Activated CD4-positive, alpha-beta T cell treated with anti-CD3 and anti-CD28 coated beads for 36 hours (primary cell): ENCODE data around the gene COL23A1. TPM values are rescaled to one million over a fixed set of nuclear protein-coding genes. Genes with fewer than 3 reads are reported as not detected.

Experiments used
- ATAC-seq: fragments of 200-7000 bp; cut with Tn5 transposase; one replicate; pipeline ENCODE4 v1.10.0; 2021; ENCODE audit warnings: mild to moderate bottlenecking, moderate library complexity
- CTCF ChIA-PET: fragments of 350-600 bp; sonication (Branson Sonifier 250); formaldehyde crosslinking; loops from one replicate; lab custom pipeline; 2021; ENCODE audit warnings: antibody characterized with exemption; lab: Charles Lee
- POLR2A ChIA-PET: fragments of 350-600 bp; sonication (Branson Sonifier 250); formaldehyde crosslinking; loops from one replicate; lab custom pipeline; 2021; ENCODE audit warnings: antibody characterized with exemption, inconsistent platforms; lab: Charles Lee
- DNase-seq: peaks from one replicate; pipeline ENCODE4 v3.0.0-alpha.2; 2020
- H3K27ac Mint-ChIP-seq: one replicate; pipeline ENCODE4 v1.8.0; 2021; ENCODE audit warnings: mixed read lengths
- H3K27me3 Mint-ChIP-seq: one replicate; pipeline ENCODE4 v1.8.0; 2021; ENCODE audit warnings: mixed read lengths
- H3K36me3 Mint-ChIP-seq: one replicate; pipeline ENCODE4 v1.8.0; 2021; ENCODE audit warnings: low read depth, mixed read lengths
- H3K4me1 Mint-ChIP-seq: one replicate; pipeline ENCODE4 v1.8.0; 2021; ENCODE audit warnings: mixed read lengths
- H3K4me3 Mint-ChIP-seq: one replicate; pipeline ENCODE4 v1.8.0; 2021; ENCODE audit warnings: mild to moderate bottlenecking, moderate library complexity, mixed read lengths
- H3K9me3 Mint-ChIP-seq: one replicate; pipeline ENCODE4 v1.8.0; 2021; ENCODE audit warnings: low read depth, mixed read lengths
- intact Hi-C, 2 experiments: fragments of 100-400 bp; cut with DNase I in 1 of 2; cut with micrococcal nuclease in 1 of 2; formaldehyde crosslinking; loops; one replicate each; pipeline versions ENCODE4 v1.14.2 to v1.15.1; 2022 to 2024; cut with DNase I, micrococcal nuclease
- total RNA-seq, 2 experiments: library from RNA; stranded (reverse); gene quantifications; one replicate each; pipeline ENCODE4 v1.2.3, GENCODE V29; 2021

Gene COL23A1
- total RNA-seq, 2 experiments from 2014 or later = not detected

GRCh38 chr5:178194026-178194425 lies 396.2 kb downstream of the COL23A1 start:
- POLR2A ChIA-PET = interaction anchor here (0.6 kb wide), 1 partner anchor 1825 kb away, joined by 4 read pairs; no protein-coding TSS in a partner anchor
- Mint-ChIP-seq H3K36me3 (no peaks in the 10 kb centered on the region), H3K9me3 (no peaks in the 10 kb centered on the region), H3K4me1 (peaks cover 3% of the 10 kb centered on the region), H3K27ac (no peak overlapping the region), H3K4me3 (no peak overlapping the region), H3K27me3 (peaks cover 15% of the 10 kb centered on the region)
- no peak for DNase-seq
- intact Hi-C loops = no loop called here
- CTCF ChIA-PET = no interaction called here
- peak; percentile 49 for ATAC-seq

GRCh38 chr5:178193251-178193809 lies 396.9 kb downstream of the COL23A1 start:
- DNase-seq (no peak), ATAC-seq (no peak)
- Mint-ChIP-seq H3K27ac (no peak overlapping the region), H3K27me3 (peaks cover 20% of the 10 kb centered on the region), H3K4me3 (no peak overlapping the region), H3K36me3 (no peaks in the 10 kb centered on the region), H3K9me3 (no peaks in the 10 kb centered on the region), H3K4me1 (peaks cover 3% of the 10 kb centered on the region)
- POLR2A ChIA-PET = interaction anchor here (0.6 kb wide), 1 partner anchor 1824 kb away, joined by 4 read pairs; no protein-coding TSS in a partner anchor
- CTCF ChIA-PET = no interaction called here
- intact Hi-C loops = no loop called here

GRCh38 chr5:178192787-178193186 lies 397.4 kb downstream of the COL23A1 start:
- ATAC-seq (no peak), DNase-seq (no peak)
- CTCF ChIA-PET = no interaction called here
- no peak overlapping the region for H3K4me3 Mint-ChIP-seq
- H3K27ac Mint-ChIP-seq = no peak overlapping the region
- peaks cover 21% of the 10 kb centered on the region for H3K27me3 Mint-ChIP-seq
- no peaks in the 10 kb centered on the region for H3K36me3 Mint-ChIP-seq
- intact Hi-C loops = no loop called here
- POLR2A ChIA-PET = no interaction called here
- no peaks in the 10 kb centered on the region for H3K9me3 Mint-ChIP-seq
- H3K4me1 Mint-ChIP-seq = peaks cover 3% of the 10 kb centered on the region

- intact Hi-C loops = no loop called here
- ATAC-seq (no peak), DNase-seq (no peak)
- Mint-ChIP-seq H3K4me1 (peaks cover 3% of the 10 kb centered on the region), H3K36me3 (no peaks in the 10 kb centered on the region), H3K4me3 (no peak overlapping the region), H3K9me3 (no peaks in the 10 kb centered on the region), H3K27ac (no peak overlapping the region), H3K27me3 (peaks cover 21% of the 10 kb centered on the region)
- ChIA-PET POLR2A (no interaction called here), CTCF (no interaction called here)
These were observed 397.9 kb downstream of the COL23A1 start for GRCh38 chr5:178192244-178192643.

GRCh38 chr5:178191661-178192060 lies 398.5 kb downstream of the COL23A1 start:
- POLR2A ChIA-PET = no interaction called here
- intact Hi-C loops = no loop called here
- Mint-ChIP-seq H3K27ac (no peak overlapping the region), H3K4me1 (peaks cover 3% of the 10 kb centered on the region), H3K4me3 (no peak overlapping the region), H3K36me3 (no peaks in the 10 kb centered on the region), H3K27me3 (peaks cover 21% of the 10 kb centered on the region), H3K9me3 (no peaks in the 10 kb centered on the region)
- CTCF ChIA-PET = no interaction called here
- ATAC-seq = no peak
- no peak for DNase-seq

- ChIA-PET CTCF (interaction anchor here (1.4 kb wide), 1 partner anchor 18 kb away, joined by 4 read pairs; no protein-coding TSS in a partner anchor), POLR2A (interaction anchor here (0.6 to 0.8 kb wide), 2 partner anchors 9 to 15 kb away, joined by 3 read pairs; partner anchors contain the start of gene HNRNPAB)
- Mint-ChIP-seq H3K36me3 (no peaks in the 10 kb centered on the region), H3K27ac (no peak overlapping the region), H3K4me3 (no peak overlapping the region), H3K27me3 (peaks cover 19% of the 10 kb centered on the region), H3K4me1 (peaks cover 3% of the 10 kb centered on the region), H3K9me3 (no peaks in the 10 kb centered on the region)
- intact Hi-C loops = no loop called here
- ATAC-seq (no peak), DNase-seq (no peak)
These were observed 400.8 kb downstream of the COL23A1 start for GRCh38 chr5:178189433-178189832.

Other genes with a start within 250 kb of the COL23A1 start
- 10 to 100 TPM; 21.2 to 22.6 TPM for gene CLK4, start 36.7 kb upstream of the COL23A1 start, total RNA-seq
- 10 to 100 TPM in 1 of 2 experiments, 1 to 10 TPM in 1; 7.9 to 10.4 TPM for gene ZNF354A, start 140.3 kb upstream of the COL23A1 start, total RNA-seq